ENCODE measurements around the gene ENOSF1.

GRCh38 chr18:717003-717402 is 4.6 kb upstream of the ENOSF1 start:
- TF ChIP-seq EZH2 (IDR thresholded peaks at IDR 0.05; ENCODE audit: low read length, missing control alignments) (no peak), CTCF (conservative IDR thresholded peaks at IDR 0.05 in 1 of 2, IDR thresholded peaks at IDR 0.05 in 1 of 2; ENCODE audit: low read depth in 1 of 2, low read length in 2 of 2) (no peak)
